ENCODE results near the gene BBS1.
"Not testable (repeated sequence)": the region's sequence is repeated elsewhere in the genome, so short reads cannot be mapped to it uniquely, and the experiment has no call there.

The BBS1 gene
- 0.06 to 1.4 (median 0.41) reads per million in 18 experiments for total RNA-seq

GRCh38 chr11:66510271-66510989, at the start of gene BBS1:
Gene BBS1, plus strand, starts transcription at chr11:66510635. Its CDS starts 25 bp downstream, at chr11:66510660.
- DNase-seq, result peak; percentile 76 to 80

GRCh38 chr11:66462010-66462409, 48.4 kb upstream of the BBS1 start:
- no peak for DNase-seq

GRCh38 chr11:66462911-66463310, 47.5 kb upstream of the BBS1 start:
- no peak for DNase-seq

GRCh38 chr11:66464116-66464515, 46.3 kb upstream of the BBS1 start:
- not testable (repeated sequence) for DNase-seq

DNA sequence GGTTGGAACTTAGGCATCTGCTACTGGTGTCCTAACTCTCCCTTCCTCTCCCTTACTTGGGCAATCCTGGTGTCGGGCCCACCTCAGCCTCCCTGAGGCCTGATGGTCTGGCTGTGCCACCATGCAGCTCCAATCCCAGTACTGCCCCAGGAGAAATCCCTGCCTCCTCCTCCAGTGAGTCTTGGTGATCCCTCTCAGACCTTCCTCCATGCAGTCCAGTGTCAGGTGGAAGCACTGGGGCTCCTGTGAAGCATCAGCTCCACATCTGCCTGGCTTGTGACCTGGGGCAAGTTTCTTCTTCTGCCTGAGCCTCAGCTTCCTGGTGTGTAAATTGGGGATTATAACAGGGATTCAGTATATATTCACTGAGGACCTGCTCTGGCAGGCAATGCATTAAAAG, 45.5 kb upstream of the BBS1 start:
- no peak for DNase-seq

GRCh38 chr11:66465373-66466224, 44.8 kb upstream of the BBS1 start:
- no peak for DNase-seq

DNA sequence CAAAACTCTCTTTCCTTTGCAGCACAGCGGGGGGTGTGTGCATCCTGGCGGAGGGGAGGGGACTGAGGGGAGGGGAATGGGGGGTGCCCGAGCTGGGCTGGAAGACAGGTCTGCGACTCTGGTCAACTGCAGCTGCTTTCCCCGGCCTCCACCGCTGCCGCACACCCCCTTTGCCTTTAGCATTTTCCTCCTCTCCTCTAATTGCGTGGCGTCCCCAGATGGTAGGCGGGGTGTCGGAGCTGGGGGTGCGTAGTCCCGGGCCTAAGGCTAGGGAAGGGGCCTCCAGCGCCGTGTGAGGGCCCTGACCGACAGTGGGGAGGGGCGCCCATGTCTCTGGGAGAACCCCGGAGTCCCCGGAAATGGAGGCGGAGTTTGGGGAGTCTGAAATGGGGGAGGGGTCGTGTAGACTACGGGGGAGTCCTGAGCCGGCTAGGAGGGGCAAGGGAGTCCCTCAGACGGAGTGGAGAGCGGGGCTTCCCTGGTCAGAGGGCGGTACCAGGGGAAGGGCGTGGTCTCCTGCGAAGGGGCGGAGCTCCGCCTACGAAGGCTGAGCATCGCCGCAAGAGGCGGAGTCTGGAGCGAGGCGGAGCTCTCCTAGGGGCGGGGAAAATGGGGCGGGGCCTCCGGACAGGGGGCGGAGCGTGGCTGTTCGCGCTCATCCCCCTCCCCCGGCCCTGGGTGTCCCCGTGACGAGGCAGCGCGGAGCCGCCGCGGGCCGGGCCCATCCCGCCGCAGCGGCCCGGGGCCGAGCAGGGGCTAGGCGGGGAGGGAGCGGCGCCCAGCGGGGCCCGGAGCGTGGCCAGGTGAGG, 44.0 kb upstream of the BBS1 start, which contains the start of gene PELI3:
TSS of gene PELI3 (plus strand) at position 681 of the 809 bp plus-strand sequence. CDS start 1,224 bp downstream, outside the sequence.
- peak; percentile 94 to 95 for DNase-seq

DNA sequence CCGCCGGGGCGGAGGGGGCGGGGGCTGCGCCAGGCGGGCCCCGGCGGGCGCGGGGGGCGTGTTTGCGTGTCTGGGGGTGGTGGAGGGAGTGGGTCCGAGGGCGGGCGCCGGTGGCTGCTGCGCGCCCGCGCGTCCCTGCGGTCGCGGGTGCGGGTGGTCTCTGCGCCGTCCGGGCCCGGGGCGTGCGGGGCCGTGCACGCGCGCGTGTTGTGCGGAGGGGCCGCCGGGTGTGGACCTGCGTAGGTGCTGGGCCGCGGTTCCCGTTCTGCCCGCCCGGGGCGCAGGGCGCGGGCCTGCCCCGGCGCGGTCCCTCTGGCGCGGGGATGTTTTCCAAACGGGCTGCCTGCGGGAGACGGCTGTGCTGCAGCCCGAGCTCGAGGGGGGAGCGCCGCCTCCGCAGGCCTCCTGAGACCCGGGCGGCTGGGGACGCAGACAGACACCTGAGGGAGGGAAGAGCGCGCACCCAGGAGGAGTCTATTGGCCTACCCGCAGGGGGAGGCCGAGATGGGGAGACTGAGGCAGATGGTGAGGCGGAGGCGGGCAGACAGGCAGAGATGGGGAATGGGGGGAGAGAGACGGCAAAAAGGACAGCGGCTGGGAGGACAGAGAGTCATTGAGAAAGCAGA, 43.3 kb upstream of the BBS1 start:
- DNase-seq, result peak in 1 of 2 donors; percentile 31

GRCh38 chr11:66467756-66468155, 42.7 kb upstream of the BBS1 start:
- DNase-seq, result peak; percentile 84 to 85

GRCh38 chr11:66468691-66469090, 41.7 kb upstream of the BBS1 start:
- no peak for DNase-seq

GRCh38 chr11:66469441-66469840, 41.0 kb upstream of the BBS1 start:
- no peak for DNase-seq

GRCh38 chr11:66470015-66470414, 40.4 kb upstream of the BBS1 start:
- peak in 1 of 2 donors; percentile 21 for DNase-seq

DNA sequence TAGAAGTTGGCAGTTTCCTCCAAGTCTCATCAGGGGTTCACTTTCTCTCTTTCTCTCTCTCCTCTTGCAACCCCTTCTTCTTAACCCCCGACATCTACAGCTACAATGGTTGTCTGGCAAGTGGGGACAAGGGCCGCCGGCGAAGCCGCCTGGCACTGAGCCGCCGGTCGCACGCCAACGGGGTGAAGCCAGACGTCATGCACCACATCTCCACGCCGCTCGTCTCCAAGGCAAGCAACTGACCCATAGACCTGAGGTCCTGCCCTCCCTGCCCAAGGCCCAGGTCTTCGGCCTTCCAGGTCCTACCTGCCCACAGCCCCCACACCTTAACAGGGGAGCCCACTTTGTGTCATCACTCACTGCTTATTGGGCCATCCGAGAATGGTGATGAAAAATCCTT, 39.3 kb upstream of the BBS1 start:
- DNase-seq, result no peak

- DNase-seq, result no peak
These were observed 38.4 kb upstream of the BBS1 start for GRCh38 chr11:66472054-66472453.

GRCh38 chr11:66473167-66473566, 37.3 kb upstream of the BBS1 start:
- DNase-seq, result no peak

GRCh38 chr11:66473608-66474515, 36.6 kb upstream of the BBS1 start:
- DNase-seq, result no peak

GRCh38 chr11:66475349-66476172, 34.9 kb upstream of the BBS1 start:
- no peak for DNase-seq

DNA sequence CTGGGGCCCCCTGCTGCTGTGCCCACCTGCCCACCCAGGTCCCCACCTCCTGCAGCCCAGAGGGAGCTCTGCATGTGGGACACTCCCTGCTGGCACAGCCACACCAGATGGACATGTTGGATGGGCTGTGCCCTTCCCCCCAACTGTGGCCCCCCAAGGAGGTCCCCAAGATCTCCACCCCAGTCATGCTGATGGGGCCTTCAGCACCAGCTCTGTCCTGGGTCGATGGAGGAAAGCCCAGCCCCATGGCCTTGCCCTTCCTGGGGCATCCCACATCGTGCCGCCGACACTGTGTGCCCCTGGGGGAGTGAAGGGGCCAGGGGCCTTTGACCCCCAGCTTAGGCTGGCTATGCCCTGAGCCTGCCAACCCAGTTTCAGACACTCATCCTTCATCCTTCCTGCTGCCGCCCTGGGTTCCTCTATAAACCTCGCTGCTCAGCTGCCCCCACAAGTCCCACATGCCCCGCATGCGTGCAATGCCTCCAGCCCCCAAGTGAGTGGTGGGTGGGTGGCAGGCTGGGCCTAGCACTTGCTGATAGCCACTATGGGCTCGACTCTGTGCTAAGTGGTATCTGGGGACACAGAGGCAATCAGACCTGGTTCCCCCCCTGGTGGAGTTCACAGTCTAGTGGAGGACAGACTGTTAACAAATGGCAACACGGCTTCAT, 34.1 kb upstream of the BBS1 start:
- DNase-seq, result no peak

DNA sequence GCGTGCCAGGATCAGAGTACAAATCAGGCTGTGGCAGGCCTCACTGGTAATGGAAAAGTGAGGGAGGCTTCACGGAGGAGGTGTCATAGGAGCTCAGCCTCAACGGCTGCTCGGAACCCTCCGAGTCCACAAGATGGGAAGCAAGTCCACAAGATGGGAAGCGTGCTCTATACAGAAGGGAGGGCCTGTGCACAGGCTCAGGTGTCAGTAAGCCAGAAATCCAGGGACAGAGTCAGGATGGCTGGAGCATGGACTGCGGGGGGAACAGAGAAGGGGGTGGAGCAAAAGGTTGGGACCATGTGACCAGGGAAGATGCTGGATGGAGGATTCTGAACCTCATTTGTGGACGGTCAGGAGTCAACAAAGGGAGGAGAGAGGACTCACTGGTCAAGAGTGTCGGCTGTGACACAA, 33.6 kb upstream of the BBS1 start:
- DNase-seq, result no peak

Measured in inflammatory macrophage (primary cell).